A549 (cell line): ENCODE measurements around the gene KMT2D.

ENCODE experiments used
- ATOH8 ChIP-seq: fragments of 250-450 bp; sonication (Bioruptor Pico); IDR thresholded peaks from 2 replicates; pipeline ENCODE4 v1.5.0; 2020; ENCODE audit warnings: low read depth, mild to moderate bottlenecking, moderate library complexity
- CEBPB ChIP-seq, 2 experiments: fragments of >200 bp in 1 of 2; sonication (Bioruptor Twin) in 1 of 2; formaldehyde crosslinking in 1 of 2; IDR thresholded peaks; 2 replicates each; pipeline ENCODE4 v1.6.1; 2012 to 2016
- CTCF ChIP-seq: fragments of >200 bp; sonication (Bioruptor Twin); formaldehyde crosslinking; IDR thresholded peaks from 3 replicates; pipeline ENCODE4 v1.5.1; 2016
- EP300 ChIP-seq, 2 experiments: fragments of >200 bp; sonication (Bioruptor Twin); formaldehyde crosslinking; IDR thresholded peaks; 2 replicates in 1 of 2; 3 replicates in 1 of 2; pipeline ENCODE4 v1.6.1; 2016 to 2017
- HOXA7 ChIP-seq: fragments of 250-450 bp; sonication (Bioruptor Pico); IDR thresholded peaks from 2 replicates; pipeline ENCODE4 v1.5.0; 2020; ENCODE audit warnings: mild to moderate bottlenecking, moderate library complexity
- MAX ChIP-seq: IDR thresholded peaks from 2 replicates; pipeline ENCODE4 v1.6.1; 2012
- POLR2A ChIP-seq: IDR thresholded peaks from 2 replicates; pipeline ENCODE4 v1.6.1; 2012; ENCODE audit warnings: mild to moderate bottlenecking, low read length
- REST ChIP-seq: fragments of 200-600 bp; sonication (generic); IDR thresholded peaks from 2 replicates; pipeline ENCODE4 v1.6.1; 2016; ENCODE audit warnings: antibody characterized with exemption, mild to moderate bottlenecking, moderate library complexity
- RFX5 ChIP-seq: fragments of 450-650 bp; IDR thresholded peaks from 2 replicates; pipeline ENCODE4 v1.7.1; 2014; ENCODE audit warnings: antibody characterized with exemption, mild to moderate bottlenecking, moderate library complexity
- SMC3 ChIP-seq: fragments of >200 bp; sonication (Bioruptor Twin); formaldehyde crosslinking; IDR thresholded peaks from 3 replicates; pipeline ENCODE4 v1.6.1; 2018; ENCODE audit warnings: inconsistent platforms
- TP53 ChIP-seq: fragments of 250-450 bp; sonication (Bioruptor Pico); IDR thresholded peaks from 2 replicates; pipeline ENCODE4 v1.5.0; 2021; ENCODE audit warnings: mild to moderate bottlenecking, moderate library complexity

GRCh38 chr12:49030119-49030518 lies 30.5 kb downstream of the KMT2D start:
- TF ChIP-seq ATOH8 (CRISPR knock-in tag) = no peak
- no peak for TF ChIP-seq EP300 (IDR thresholded peaks at IDR 0.05)
- TF ChIP-seq SMC3 = no peak
- TF ChIP-seq CTCF = no peak
- TF ChIP-seq MAX = no peak
- TF ChIP-seq TP53 (CRISPR knock-in tag) = no peak
- TF ChIP-seq REST = no peak
- no peak for TF ChIP-seq RFX5
- no peak for TF ChIP-seq CEBPB (IDR thresholded peaks at IDR 0.05)
- TF ChIP-seq HOXA7 (CRISPR knock-in tag) = no peak
- no peak for TF ChIP-seq POLR2A
